NK-92 (cell line): ENCODE measurements around the gene PSME3IP1.
"Not testable (repeated sequence)": the region's sequence is repeated elsewhere in the genome, so short reads cannot be mapped to it uniquely, and the experiment has no call there.

Source experiments
- DNase-seq: peaks from one replicate; lab custom pipeline; 2025; ENCODE audit not compliant: unreplicated experiment; lab: John Stamatoyannopoulos, UW

Gene PSME3IP1, protein sequence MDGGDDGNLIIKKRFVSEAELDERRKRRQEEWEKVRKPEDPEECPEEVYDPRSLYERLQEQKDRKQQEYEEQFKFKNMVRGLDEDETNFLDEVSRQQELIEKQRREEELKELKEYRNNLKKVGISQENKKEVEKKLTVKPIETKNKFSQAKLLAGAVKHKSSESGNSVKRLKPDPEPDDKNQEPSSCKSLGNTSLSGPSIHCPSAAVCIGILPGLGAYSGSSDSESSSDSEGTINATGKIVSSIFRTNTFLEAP

GRCh38 chr16:57185945-57186871, at the start of gene PSME3IP1, which contains the start of gene RSPRY1:
PSME3IP1 (minus strand) TSS chr16:57186039; CDS start chr16:57173854, 12,185 bp downstream.
RSPRY1 (plus strand) TSS chr16:57186329; CDS start chr16:57204659, 18,330 bp downstream.
- DNase-seq = peak; percentile 91

DNA sequence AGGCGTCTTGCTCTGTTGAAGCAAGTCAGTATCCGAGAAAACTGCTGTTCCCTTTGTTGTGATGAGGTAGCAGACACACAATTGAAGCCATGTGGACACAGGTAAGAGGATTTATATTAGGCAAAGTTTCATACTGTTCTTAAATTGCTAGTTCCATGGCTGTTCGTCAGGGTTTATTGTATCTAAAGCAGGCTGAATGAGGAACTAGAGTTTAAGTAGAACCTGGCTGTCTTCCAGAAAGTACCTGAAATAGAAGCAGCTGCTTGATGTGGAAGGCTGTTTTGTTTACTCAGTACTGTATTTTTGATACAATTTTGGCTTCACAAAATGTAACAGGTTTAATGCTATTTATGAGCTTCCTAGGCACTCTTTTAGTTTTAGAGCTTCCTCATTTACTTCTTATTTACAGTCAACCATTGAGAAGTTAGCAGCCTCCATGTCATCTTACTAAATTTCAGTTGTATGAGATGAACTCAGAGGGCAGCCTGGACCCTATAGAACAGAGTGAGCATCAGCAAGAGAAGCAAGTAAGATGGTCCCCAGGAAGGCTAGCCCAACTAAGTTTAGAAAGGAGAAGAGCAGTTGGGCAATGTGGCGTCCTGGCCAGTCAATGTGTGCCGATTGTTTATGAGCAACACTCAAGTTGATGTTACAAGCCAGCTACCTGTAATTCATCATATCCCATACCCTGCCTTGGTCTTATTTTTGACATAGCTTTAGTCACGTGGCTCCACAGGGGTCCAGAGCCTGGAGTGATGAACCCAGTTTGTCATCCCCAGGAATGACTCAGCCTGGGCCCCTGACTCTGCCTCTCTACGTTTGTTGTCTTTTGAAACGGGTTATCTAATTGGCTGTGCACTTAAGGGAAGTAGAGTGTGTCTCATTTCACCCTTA, 49.5 kb upstream of the PSME3IP1 start:
- no peak for DNase-seq

DNA sequence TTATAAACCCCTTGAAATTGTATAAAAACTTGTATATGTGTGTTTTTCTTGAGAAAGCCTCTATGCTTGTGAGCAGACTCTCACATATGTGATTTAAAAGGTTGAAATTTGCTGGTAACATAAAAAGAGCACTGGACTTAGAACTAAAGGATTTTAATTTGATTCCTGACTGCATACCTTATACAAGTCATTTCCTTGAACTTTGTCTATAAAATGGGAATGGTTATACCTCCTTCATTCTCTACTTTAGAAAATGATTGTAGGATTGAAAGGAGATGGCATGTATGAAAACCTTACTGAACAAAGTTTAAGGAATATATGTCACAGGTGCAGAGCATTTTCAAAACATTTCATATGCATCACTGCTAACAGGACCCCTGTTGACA, 48.9 kb upstream of the PSME3IP1 start:
- DNase-seq = no peak

DNA sequence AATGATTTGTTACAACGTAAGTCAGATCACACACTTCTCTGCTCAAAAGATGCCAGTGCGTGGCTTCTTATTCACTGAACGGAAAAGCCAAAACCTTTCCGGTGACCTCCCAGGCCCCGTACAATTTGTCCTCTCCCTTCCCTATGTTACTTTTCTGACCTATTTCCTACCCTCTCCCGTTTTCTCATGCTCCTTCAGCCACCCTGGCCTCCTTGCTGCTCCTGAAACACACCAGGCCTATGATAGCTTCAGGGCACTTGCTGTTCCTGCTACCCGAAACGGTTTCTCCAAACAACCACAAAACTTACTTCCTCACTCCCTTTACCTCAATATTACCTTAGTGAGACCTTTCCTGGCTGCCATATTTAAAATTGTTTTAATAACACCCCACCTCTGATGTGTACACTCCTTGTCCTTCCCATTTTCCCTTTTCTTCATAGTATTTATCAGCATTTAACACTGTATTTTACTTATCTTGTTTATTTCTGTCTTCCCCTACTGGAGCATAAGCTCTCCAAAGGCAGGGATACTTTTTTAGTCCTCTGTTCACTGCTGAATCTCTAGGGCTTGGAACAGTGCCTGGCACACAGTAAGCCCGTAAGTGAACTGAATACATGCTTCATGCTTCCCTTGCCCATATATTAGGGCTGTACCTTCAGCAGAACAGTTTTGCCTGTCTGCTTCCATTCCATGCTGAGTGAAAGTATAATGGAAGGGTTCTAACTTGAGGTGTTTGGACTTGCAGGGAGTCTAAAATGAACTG, 48.3 kb upstream of the PSME3IP1 start:
- no peak for DNase-seq

DNA sequence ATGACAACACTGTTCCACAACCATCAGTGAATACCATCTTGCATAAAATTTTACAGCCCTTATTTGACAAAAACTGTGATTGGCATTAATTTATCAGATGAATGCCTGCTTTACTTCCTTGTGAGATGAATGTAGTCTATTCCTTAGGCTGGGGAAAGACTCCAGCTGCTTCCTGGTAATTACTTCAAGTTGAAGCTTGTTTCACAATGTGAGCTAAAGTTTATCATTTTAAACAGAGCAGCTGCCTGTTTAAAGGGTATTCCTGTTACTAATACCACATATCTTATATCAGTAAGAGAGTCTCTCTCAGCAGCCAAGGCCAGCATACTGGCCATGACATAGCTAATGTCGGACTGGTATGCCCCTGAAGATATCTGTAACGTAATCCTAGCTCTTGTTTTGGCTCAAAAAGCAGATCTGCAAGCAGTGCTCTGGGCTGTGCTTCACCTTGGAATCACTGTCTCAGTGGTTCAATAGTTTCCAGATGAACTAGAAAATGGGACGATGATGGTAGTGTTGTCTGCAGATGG, 46.0 kb upstream of the PSME3IP1 start:
- DNase-seq = no peak

DNA sequence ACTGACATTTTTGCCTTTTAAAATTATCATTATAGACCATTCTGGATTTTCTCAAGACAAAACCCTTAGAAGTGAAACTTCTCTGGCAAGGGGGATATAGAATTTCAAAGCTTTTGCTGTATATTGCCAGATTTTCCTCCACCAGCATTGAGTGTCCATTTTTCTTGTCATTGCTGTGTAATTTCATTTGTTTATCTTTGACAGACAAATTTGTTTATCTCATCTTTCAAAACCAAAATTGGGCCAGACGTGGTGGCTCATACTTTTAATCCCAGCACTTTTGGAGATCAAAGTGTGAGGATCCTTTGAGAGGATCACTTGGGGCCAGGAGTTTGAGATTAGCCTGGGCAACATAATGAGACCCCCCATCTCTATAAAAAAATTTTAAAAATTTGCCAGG, 43.2 kb upstream of the PSME3IP1 start:
- no peak for DNase-seq

- DNase-seq = no peak
Measured at GRCh38 chr16:57226701-57227621, 41.1 kb upstream of the PSME3IP1 start.

DNA sequence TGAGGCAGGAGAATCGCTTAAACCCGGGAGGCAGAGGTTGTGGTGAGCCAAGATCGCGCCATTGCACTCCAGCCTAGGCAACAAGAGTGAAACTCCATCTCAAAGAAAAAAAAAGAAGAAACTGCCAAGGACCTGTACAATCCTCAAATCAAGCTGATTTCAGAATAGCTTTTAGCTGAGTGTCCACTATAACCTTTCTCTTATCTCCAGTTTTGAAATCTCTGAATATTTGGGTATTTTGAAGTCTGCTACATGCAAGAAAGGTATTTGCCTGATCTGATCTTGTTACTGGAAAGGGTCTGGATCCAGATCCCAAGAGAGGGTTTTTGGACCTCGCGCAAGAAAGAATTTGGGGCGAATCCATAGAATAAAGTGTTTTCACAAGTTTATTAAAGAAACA, 40.1 kb upstream of the PSME3IP1 start:
- no peak for DNase-seq

DNA sequence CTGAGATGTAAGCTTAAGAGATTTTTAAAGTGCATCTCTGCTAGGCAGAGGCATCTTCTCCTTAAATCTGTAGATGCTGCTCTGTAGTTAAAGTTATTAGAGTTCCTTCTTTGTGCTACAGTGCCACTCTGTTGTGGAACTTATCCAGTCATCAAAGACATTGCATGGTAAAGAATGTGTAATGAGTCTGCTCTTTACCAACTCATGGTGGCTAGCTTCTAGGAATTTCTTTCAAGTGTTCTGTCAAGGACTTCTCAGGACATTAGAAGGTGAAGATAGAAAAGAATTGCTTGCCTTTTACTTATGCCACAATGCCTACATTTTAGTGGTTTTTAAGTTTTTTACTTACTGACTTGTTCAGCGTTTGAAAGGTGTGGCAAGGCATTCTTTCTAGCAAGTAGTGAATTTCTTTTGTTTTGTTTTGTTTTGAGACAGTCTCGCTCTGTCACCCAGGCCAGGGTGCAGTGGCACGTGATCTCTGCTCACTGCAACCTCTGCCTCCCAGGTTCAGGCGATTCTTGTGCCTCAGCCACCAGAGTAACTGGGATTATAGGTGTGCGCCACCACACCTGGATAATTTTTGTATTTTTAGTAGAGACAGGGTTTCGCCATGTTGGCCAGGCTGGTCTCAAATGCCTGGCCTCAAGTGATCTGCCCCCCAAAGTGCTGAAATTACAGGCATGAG, 39.0 kb upstream of the PSME3IP1 start:
- no peak for DNase-seq

DNA sequence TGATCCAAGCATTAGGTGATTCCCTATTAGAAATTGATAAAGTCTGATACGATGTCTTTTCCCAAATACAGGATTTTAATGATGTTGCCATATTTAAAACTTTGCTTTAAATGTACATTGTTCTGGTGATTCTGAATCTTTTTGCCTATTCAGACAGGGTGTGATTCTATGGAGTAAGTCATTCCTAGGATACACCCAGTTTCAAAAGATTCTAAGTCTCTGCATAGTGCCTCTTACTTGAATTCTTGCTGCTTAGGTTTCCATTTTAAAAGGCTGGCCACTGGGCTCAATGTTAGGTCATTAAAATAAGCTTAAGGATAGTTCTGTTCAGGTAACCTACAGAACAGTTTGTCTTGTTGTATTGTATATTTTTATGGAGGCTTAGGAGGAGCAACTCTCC, 37.2 kb upstream of the PSME3IP1 start:
- DNase-seq = no peak

DNA sequence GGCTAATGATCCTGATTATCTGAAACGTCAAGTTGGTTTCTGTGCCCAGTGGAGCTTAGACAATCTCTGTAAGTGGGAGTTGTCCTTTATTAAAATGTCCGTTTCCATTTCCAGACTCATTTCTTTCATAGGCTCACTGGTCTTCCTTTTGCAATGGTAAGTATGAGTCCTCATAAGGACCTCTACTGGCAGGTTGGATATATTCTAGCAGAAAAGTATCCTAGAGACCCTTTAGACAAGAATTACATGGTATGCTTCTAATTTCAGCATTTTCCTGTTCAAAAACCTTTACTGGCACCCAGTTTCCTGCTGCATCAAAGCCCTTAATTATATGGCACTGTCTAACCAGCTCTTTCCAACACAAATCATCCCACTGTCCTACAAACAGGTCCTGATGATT, 31.1 kb upstream of the PSME3IP1 start:
- no peak for DNase-seq

DNA sequence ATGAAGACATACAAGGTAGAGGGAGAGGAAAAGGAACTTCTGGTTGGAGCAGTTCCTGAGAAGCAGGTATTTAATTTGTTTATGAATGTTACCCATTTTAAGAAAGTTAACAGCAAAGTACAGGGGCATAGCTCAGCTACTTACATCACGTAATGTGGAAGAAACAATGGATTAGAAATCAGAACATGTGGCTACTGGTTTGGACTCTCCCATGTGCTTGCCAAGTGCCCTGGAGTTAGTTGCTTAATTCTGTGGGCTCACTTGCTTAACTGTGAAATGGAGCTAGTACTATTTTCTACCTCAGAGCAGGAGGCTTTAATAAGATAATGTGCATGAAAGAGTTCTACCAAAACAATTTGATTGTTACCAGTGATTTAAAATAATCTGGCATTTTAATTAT, 27.6 kb upstream of the PSME3IP1 start:
- no peak for DNase-seq

GRCh38 chr16:57209780-57210179, 23.9 kb upstream of the PSME3IP1 start:
- no peak for DNase-seq

GRCh38 chr16:57208926-57209325, 23.1 kb upstream of the PSME3IP1 start:
- DNase-seq = no peak

DNA sequence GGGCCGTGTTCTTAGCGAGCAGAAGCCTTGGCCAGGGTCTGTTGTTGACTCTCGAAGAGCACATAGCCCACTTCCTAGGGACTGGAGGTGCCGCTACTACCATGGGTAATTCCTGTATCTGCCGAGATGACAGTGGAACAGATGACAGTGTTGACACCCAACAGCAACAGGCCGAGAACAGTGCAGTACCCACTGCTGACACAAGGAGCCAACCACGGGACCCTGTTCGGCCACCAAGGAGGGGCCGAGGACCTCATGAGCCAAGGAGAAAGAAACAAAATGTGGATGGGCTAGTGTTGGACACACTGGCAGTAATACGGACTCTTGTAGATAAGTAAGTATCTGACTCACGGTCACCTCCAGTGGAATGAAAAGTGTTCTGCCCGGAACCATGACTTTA, 18.8 kb upstream of the PSME3IP1 start:
- DNase-seq = no peak

DNA sequence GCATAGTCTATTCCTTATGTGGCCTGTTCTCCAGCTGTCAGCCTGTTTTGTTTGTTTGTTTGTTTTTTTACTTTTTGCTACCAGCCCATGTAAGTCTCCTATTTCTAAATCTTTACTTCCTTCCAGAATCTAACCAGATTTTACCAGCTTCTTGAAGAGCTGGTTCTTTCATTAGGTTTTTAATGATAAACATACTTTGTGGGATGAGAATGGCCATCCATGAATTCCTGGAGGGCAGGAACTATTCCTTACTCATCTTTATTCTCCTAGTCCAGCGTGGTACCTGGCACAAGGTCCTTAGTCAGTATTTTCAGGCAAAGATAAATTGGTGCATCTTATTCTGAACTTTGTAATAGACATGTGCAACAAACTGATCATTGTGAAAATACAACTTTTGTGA, 17.6 kb upstream of the PSME3IP1 start:
- no peak for DNase-seq

DNA sequence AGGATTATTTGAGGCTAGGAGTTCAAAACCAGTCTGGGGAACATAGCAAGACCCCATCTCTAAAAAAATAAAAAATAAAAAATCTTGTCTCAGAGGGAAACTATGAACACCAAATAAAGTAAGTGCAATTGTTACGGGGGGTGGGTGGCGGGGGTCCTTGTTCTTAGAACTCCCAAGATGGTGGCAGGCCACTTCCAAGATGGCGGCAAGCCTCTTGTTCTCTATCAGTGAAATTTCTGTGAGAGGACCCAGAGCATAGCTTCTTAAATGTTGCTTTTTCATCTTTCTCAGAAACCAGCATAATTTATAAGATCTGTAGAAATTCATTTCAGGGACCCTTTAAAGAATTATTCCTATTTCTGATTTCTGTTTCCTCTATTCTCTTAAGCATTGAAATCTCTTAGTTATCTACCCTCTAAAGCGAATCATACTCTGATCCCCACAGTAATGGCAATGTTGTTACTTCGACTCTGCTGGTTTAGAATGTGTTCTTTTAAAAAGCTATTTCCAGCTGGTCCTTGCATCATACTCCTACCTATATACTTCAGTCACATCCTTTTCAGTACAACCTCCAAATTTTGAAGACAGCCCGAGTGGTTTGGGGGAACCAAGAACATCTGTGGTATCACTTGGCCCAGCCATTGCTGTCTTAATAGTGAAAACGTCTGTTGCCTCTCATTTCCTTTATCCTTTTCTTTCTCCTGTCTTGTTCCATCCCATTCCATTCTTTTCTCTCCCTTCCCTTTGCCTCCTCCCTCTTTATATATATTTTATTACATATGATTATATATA, 16.5 kb upstream of the PSME3IP1 start:
- no peak for DNase-seq

GRCh38 chr16:57200926-57201325, 15.1 kb upstream of the PSME3IP1 start:
- DNase-seq = not testable (repeated sequence)
